ENCODE measurements around the gene NGFR.

The NGFR gene

GRCh38 chr17:49497148-49498028 lies 2.3 kb downstream of the NGFR start (continued):
- TF ChIP-seq ZNF280C (tag by site-specific recombination; IDR thresholded peaks at IDR 0.05) (no peak), KLF10 (tag by site-specific recombination; IDR thresholded peaks at IDR 0.05) (no peak), ZBTB11 (tag by site-specific recombination; conservative IDR thresholded peaks at IDR 0.05; ENCODE audit: low read depth) (peak; percentile 12; the same call in 1 of the 2 replicates), HOXD13 (CRISPR knock-in tag; IDR thresholded peaks at IDR 0.05; ENCODE audit: borderline replicate concordance) (no peak), ZNF354C (tag by site-specific recombination; IDR thresholded peaks at IDR 0.05; ENCODE audit: borderline replicate concordance, low read depth) (no peak), BCL11B (tag by site-specific recombination; IDR thresholded peaks at IDR 0.05; ENCODE audit: low read depth) (no peak), ZNF184 (tag by site-specific recombination; IDR thresholded peaks at IDR 0.05) (no peak), ZNF624 (tag by site-specific recombination; IDR thresholded peaks at IDR 0.05) (no peak), ZNF169 (tag by site-specific recombination; IDR thresholded peaks at IDR 0.05) (no peak), ZBTB8A (tag by site-specific recombination; IDR thresholded peaks at IDR 0.05) (peak; percentile 94), ZNF600 (tag by site-specific recombination; IDR thresholded peaks at IDR 0.05) (peak; percentile 99), ZNF175 (tag by site-specific recombination; IDR thresholded peaks at IDR 0.05) (no peak), ZBTB6 (tag by site-specific recombination; IDR thresholded peaks at IDR 0.05) (peak; percentile 90), ZNF549 (tag by site-specific recombination; IDR thresholded peaks at IDR 0.05) (no peak), ZNF362 (tag by site-specific recombination; IDR thresholded peaks at IDR 0.05) (no peak), ZNF488 (tag by site-specific recombination; IDR thresholded peaks at IDR 0.05) (no peak), KLF9 (tag by site-specific recombination; IDR thresholded peaks at IDR 0.05; ENCODE audit: low read depth) (peak; percentile 63), ZBTB44 (tag by site-specific recombination; IDR thresholded peaks at IDR 0.05) (no peak), SP3 (tag by site-specific recombination; IDR thresholded peaks at IDR 0.05) (0 out of 2 replicates have a peak, but pooled peaks have one; percentile 32), ZNF792 (tag by site-specific recombination; IDR thresholded peaks at IDR 0.05) (no peak), ZNF112 (tag by site-specific recombination; IDR thresholded peaks at IDR 0.05) (no peak), ZNF645 (tag by site-specific recombination; IDR thresholded peaks at IDR 0.05) (no peak), TRIM28 (IDR thresholded peaks at IDR 0.05; ENCODE audit: borderline replicate concordance, low read length) (no peak), REPIN1 (tag by site-specific recombination; IDR thresholded peaks at IDR 0.05; ENCODE audit: low read depth) (no peak), ZNF19 (tag by site-specific recombination; IDR thresholded peaks at IDR 0.05; ENCODE audit: low read depth) (no peak), ZNF211 (tag by site-specific recombination; IDR thresholded peaks at IDR 0.05; ENCODE audit: low read depth) (no peak), ZXDB (tag by site-specific recombination; IDR thresholded peaks at IDR 0.05) (peak; percentile 67; the same call in 1 of the 2 replicates)

Data from HEK293 (cell line).